Astrocyte (in vitro differentiated cells and primary cell): ENCODE measurements around the gene DGKZ. TPM values are rescaled to one million over a fixed set of nuclear protein-coding genes. Genes with fewer than 3 reads are reported as not detected.
A peak's percentile ranks its signal among the peaks of the same experiment; 100 is the strongest.

Experiments used
- DNase-seq: peaks from one replicate; pipeline ENCODE4 v3.0.0-alpha.2; 2010; ENCODE audit warnings: low read depth
- FAIRE-seq: peaks from 2 replicates; lab custom pipeline; 2011; peaks lifted over from hg19 to GRCh38; lab: Jason Lieb, UNC
- H2AFZ ChIP-seq: 2 replicates; pipeline ENCODE4 v1.6.0; 2012; ENCODE audit warnings: low read depth, low read length, inconsistent platforms
- H3K27ac ChIP-seq: 2 replicates; pipeline ENCODE4 v1.5.1; 2011; ENCODE audit warnings: low read depth, low read length, inconsistent platforms
- H3K27me3 ChIP-seq: 2 replicates; pipeline ENCODE4 v1.6.0; 2011; ENCODE audit warnings: low read length, inconsistent platforms; ENCODE audit not compliant: insufficient read depth
- H3K36me3 ChIP-seq: 2 replicates; pipeline ENCODE4 v1.5.1; 2011; ENCODE audit warnings: low read length, inconsistent platforms; ENCODE audit not compliant: insufficient read depth
- H3K4me1 ChIP-seq: 2 replicates; pipeline ENCODE4 v1.5.1; 2011; ENCODE audit warnings: low read length, inconsistent platforms; ENCODE audit not compliant: insufficient read depth
- H3K4me2 ChIP-seq: 2 replicates; pipeline ENCODE4 v1.6.0; 2012; ENCODE audit warnings: low read length, inconsistent platforms
- H3K4me3 ChIP-seq: 2 replicates; pipeline ENCODE4 v1.5.1; 2011; ENCODE audit warnings: low read depth, mild to moderate bottlenecking, low read length, inconsistent platforms; ENCODE audit not compliant: insufficient read depth
- H3K79me2 ChIP-seq: 2 replicates; pipeline ENCODE4 v1.6.0; 2012; ENCODE audit warnings: mild to moderate bottlenecking, low read length, inconsistent platforms; ENCODE audit not compliant: insufficient read depth
- H3K9ac ChIP-seq: 2 replicates; pipeline ENCODE4 v1.6.0; 2012; ENCODE audit warnings: mild to moderate bottlenecking, low read length, inconsistent platforms
- H3K9me3 ChIP-seq: 2 replicates; pipeline ENCODE4 v1.5.1; 2012; ENCODE audit warnings: low read depth, mild to moderate bottlenecking, low read length, inconsistent platforms; ENCODE audit not compliant: insufficient read depth
- H4K20me1 ChIP-seq: 2 replicates; pipeline ENCODE4 v1.6.0; 2012; ENCODE audit warnings: low read length, inconsistent platforms; ENCODE audit not compliant: insufficient read depth
- H3K27ac Mint-ChIP-seq: one replicate; pipeline ENCODE4 v1.8.0; 2021; ENCODE audit warnings: mild to moderate bottlenecking, mixed read lengths; ENCODE audit not compliant: unreplicated experiment
- H3K27me3 Mint-ChIP-seq: one replicate; pipeline ENCODE4 v1.8.0; 2021; ENCODE audit warnings: low read depth, mixed read lengths; ENCODE audit not compliant: unreplicated experiment
- H3K36me3 Mint-ChIP-seq: one replicate; pipeline ENCODE4 v1.8.0; 2021; ENCODE audit warnings: low read depth, mixed read lengths; ENCODE audit not compliant: unreplicated experiment
- H3K4me1 Mint-ChIP-seq: one replicate; pipeline ENCODE4 v1.8.0; 2021; ENCODE audit warnings: low read depth, mixed read lengths; ENCODE audit not compliant: unreplicated experiment
- H3K4me3 Mint-ChIP-seq: one replicate; pipeline ENCODE4 v1.8.0; 2021; ENCODE audit warnings: mild to moderate bottlenecking, moderate library complexity, mixed read lengths; ENCODE audit not compliant: unreplicated experiment
- H3K9me3 Mint-ChIP-seq: one replicate; pipeline ENCODE4 v1.8.0; 2021; ENCODE audit warnings: mild to moderate bottlenecking, mixed read lengths; ENCODE audit not compliant: unreplicated experiment
- EZH2 ChIP-seq: IDR thresholded peaks from 2 replicates; pipeline ENCODE4 v1.6.1; 2012; ENCODE audit warnings: mild to moderate bottlenecking, low read length, inconsistent platforms; ENCODE audit not compliant: insufficient read depth
- total RNA-seq: library from RNA; stranded (reverse); gene quantifications from 2 replicates; pipeline ENCODE4 v1.2.1, GENCODE V29; 2021
- TF ChIP-seq, protein P1 (sequence below): IDR thresholded peaks from 2 replicates; pipeline ENCODE4 v1.5.1; 2011; ENCODE audit warnings: low read depth, mild to moderate bottlenecking, inconsistent platforms, low read length, moderate library complexity; ENCODE audit not compliant: insufficient read depth

DGKZ gene
- total RNA-seq, 1 donor from 2014 or later, result 59.3 TPM

DNA sequence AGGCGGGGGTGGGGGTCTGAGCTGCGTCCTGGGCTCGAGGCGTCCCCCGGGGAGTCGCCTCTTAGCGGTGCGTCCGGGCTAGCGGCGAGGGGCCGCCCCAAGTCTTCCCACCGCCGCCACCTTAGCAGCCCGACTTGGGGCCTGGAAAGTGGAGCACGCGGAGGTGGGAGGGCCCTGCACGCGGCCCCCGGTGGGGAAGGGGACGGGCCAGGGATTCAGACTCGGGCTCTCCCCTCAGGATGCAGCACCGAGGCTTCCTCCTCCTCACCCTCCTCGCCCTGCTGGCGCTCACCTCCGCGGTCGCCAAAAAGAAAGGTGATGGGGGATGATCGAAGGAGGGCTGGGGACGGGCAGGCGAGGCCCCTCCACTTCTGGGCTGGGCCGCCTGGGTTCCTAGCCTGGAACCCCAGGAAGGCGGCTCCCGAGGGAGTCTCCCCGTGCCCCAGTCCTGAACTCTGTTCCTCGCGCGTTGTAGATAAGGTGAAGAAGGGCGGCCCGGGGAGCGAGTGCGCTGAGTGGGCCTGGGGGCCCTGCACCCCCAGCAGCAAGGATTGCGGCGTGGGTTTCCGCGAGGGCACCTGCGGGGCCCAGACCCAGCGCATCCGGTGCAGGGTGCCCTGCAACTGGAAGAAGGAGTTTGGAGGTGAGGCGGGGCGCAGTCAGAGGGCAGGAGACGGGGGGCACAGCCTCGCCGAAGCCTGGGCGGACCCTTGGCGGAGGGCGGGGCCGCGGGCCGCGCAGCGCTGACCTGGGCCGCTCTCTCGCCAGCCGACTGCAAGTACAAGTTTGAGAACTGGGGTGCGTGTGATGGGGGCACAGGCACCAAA is 34.8 kb downstream of the DGKZ start:
- DNase-seq (no peak), FAIRE-seq (no peak)
- peak overlapping the region; percentile 68 for H3K4me3 ChIP-seq
- Mint-ChIP-seq H3K9me3 (no peaks in the 10 kb centered on the region), H3K27ac (no peak overlapping the region), H3K4me3 (peak overlapping the region; percentile 79), H3K27me3 (peaks cover 15% of the 10 kb centered on the region), H3K36me3 (peaks cover 12% of the 10 kb centered on the region), H3K4me1 (no peaks in the 10 kb centered on the region)
- H3K9me3 ChIP-seq, result no peaks in the 10 kb centered on the region
- H3K36me3 ChIP-seq, result no peaks in the 10 kb centered on the region
- H2AFZ ChIP-seq, result peak overlapping the region; percentile 66
- H3K9ac ChIP-seq, result peak overlapping the region; percentile 84
- H3K79me2 ChIP-seq, result peaks cover 14% of the 10 kb centered on the region
- H3K4me2 ChIP-seq, result peak overlapping the region; percentile 98
- H3K4me1 ChIP-seq, result peaks cover 11% of the 10 kb centered on the region
- no peaks in the 10 kb centered on the region for H3K27me3 ChIP-seq
- H4K20me1 ChIP-seq, result peaks cover 11% of the 10 kb centered on the region
- peak overlapping the region; percentile 33 for H3K27ac ChIP-seq
- no peak for TF ChIP-seq EZH2
- TF ChIP-seq, protein P1, sequence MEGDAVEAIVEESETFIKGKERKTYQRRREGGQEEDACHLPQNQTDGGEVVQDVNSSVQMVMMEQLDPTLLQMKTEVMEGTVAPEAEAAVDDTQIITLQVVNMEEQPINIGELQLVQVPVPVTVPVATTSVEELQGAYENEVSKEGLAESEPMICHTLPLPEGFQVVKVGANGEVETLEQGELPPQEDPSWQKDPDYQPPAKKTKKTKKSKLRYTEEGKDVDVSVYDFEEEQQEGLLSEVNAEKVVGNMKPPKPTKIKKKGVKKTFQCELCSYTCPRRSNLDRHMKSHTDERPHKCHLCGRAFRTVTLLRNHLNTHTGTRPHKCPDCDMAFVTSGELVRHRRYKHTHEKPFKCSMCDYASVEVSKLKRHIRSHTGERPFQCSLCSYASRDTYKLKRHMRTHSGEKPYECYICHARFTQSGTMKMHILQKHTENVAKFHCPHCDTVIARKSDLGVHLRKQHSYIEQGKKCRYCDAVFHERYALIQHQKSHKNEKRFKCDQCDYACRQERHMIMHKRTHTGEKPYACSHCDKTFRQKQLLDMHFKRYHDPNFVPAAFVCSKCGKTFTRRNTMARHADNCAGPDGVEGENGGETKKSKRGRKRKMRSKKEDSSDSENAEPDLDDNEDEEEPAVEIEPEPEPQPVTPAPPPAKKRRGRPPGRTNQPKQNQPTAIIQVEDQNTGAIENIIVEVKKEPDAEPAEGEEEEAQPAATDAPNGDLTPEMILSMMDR, result no peak

- H3K36me3 ChIP-seq, result no peaks in the 10 kb centered on the region
- H3K4me3 ChIP-seq, result peak overlapping the region; percentile 68
- peak overlapping the region; percentile 84 for H3K9ac ChIP-seq
- peak overlapping the region; percentile 63 for H2AFZ ChIP-seq
- no peak for TF ChIP-seq EZH2
- TF ChIP-seq, protein P1, result peak; percentile 54
- H3K4me1 ChIP-seq, result peaks cover 11% of the 10 kb centered on the region
- H3K9me3 ChIP-seq, result no peaks in the 10 kb centered on the region
- peaks cover 4% of the 10 kb centered on the region for H3K36me3 Mint-ChIP-seq
- peaks cover 3% of the 10 kb centered on the region for H3K27me3 ChIP-seq
- H3K27ac ChIP-seq, result no peak overlapping the region
- H3K9me3 Mint-ChIP-seq, result no peaks in the 10 kb centered on the region
- DNase-seq (no peak), FAIRE-seq (no peak)
- peaks cover 11% of the 10 kb centered on the region for H4K20me1 ChIP-seq
- H3K4me3 Mint-ChIP-seq, result peak overlapping the region; percentile 62
- H3K27me3 Mint-ChIP-seq, result peaks cover 18% of the 10 kb centered on the region
- no peaks in the 10 kb centered on the region for H3K4me1 Mint-ChIP-seq
- H3K27ac Mint-ChIP-seq, result no peak overlapping the region
- peaks cover 14% of the 10 kb centered on the region for H3K79me2 ChIP-seq
- H3K4me2 ChIP-seq, result peak overlapping the region; percentile 98
These were observed 35.6 kb downstream of the DGKZ start for GRCh38 chr11:46382646-46383403.
